MCF 10A (cell line): Measurements from ENCODE around the gene ZNF428. TPM values are rescaled to one million over a fixed set of nuclear protein-coding genes. Genes with fewer than 3 reads are reported as not detected.
A peak's percentile ranks its signal among the peaks of the same experiment; 100 is the strongest.
"Not testable (repeated sequence)": the region's sequence is repeated elsewhere in the genome, so short reads cannot be mapped to it uniquely, and the experiment has no call there.

Experiments used
- BruUV-seq: library from RNA; stranded (reverse); fragments of 400-500 nt; replicated peaks from 2 replicates; lab custom pipeline; 2021; lab: Mats Ljungman, UMichigan
- CTCF ChIA-PET: fragments of 300-600 bp; sonication (Branson Sonifier 250); formaldehyde crosslinking; extraction: SDS; loops from one replicate; lab custom pipeline; 2021; ENCODE audit warnings: antibody characterized with exemption, inconsistent platforms; lab: Yijun Ruan, JAX
- POLR2A ChIA-PET: fragments of 300-600, 350-650 bp; sonication (Branson Sonifier 250); formaldehyde crosslinking; extraction: SDS; loops from one replicate; lab custom pipeline; 2020; ENCODE audit warnings: antibody characterized with exemption, inconsistent platforms; lab: Yijun Ruan, JAX
- DNase-seq: peaks from one replicate; pipeline ENCODE4 v3.0.0-alpha.2; 2018; ENCODE audit not compliant: unreplicated experiment
- H3K27ac Mint-ChIP-seq: one replicate; pipeline ENCODE4 v1.8.0; 2022; ENCODE audit warnings: mild to moderate bottlenecking, low read depth, mixed read lengths; ENCODE audit not compliant: unreplicated experiment
- H3K27me3 Mint-ChIP-seq: one replicate; pipeline ENCODE4 v1.8.0; 2022; ENCODE audit warnings: mixed read lengths; ENCODE audit not compliant: insufficient read depth, unreplicated experiment
- H3K36me3 Mint-ChIP-seq: one replicate; pipeline ENCODE4 v1.8.0; 2022; ENCODE audit warnings: mild to moderate bottlenecking, moderate library complexity, mixed read lengths; ENCODE audit not compliant: insufficient read depth, unreplicated experiment
- H3K4me1 Mint-ChIP-seq: one replicate; pipeline ENCODE4 v1.8.0; 2022; ENCODE audit warnings: mixed read lengths; ENCODE audit not compliant: insufficient read depth, unreplicated experiment
- H3K4me3 Mint-ChIP-seq: one replicate; pipeline ENCODE4 v1.8.0; 2022; ENCODE audit warnings: mild to moderate bottlenecking, moderate library complexity, mixed read lengths; ENCODE audit not compliant: unreplicated experiment
- H3K9me3 Mint-ChIP-seq: one replicate; pipeline ENCODE4 v1.8.0; 2022; ENCODE audit warnings: mixed read lengths; ENCODE audit not compliant: unreplicated experiment
- CTCF ChIP-seq: fragments of 200-600 bp; IDR thresholded peaks from one replicate; pipeline ENCODE4 v1.8.0; 2022; ENCODE audit warnings: antibody characterized with exemption, mild to moderate bottlenecking; ENCODE audit not compliant: unreplicated experiment
- intact Hi-C: fragments of 100-400 bp; cut with micrococcal nuclease; formaldehyde crosslinking; loops from 2 replicates; pipeline ENCODE4 v1.14.1; 2022
- total RNA-seq: library from RNA; stranded (reverse); gene quantifications from 2 replicates; pipeline ENCODE4 v1.2.3, GENCODE V29; 2022

Gene ZNF428
- total RNA-seq, 1 experiment from 2014 or later, result 23.3 TPM

- ChIA-PET POLR2A (interaction anchor here (0.6 to 5.1 kb wide), 5 partner anchors 10 to 74 kb away, joined by 3 to 45 read pairs (median 3); partner anchors contain the start of genes IRGQ, ZNF575 and ZNF576), CTCF (interaction anchor here (0.5 to 0.7 kb wide), 3 partner anchors 13 to 998 kb away, joined by 3 read pairs; no protein-coding TSS in a partner anchor)
- H3K27ac Mint-ChIP-seq, result peak overlapping the region; percentile 80
- H3K9me3 Mint-ChIP-seq, result no peaks in the 10 kb centered on the region
- no peaks in the 10 kb centered on the region for H3K27me3 Mint-ChIP-seq
- TF ChIP-seq CTCF, result no peak
- TSS peak; percentile 39 for BruUV-seq
- H3K4me1 Mint-ChIP-seq, result peaks cover 9% of the 10 kb centered on the region
- no peak for DNase-seq
- H3K36me3 Mint-ChIP-seq, result peaks cover 7% of the 10 kb centered on the region
- intact Hi-C loops, result no loop called here
- H3K4me3 Mint-ChIP-seq, result no peak overlapping the region
Observed at GRCh38 chr19:43607238-43608205, 11.9 kb downstream of the ZNF428 start.

GRCh38 chr19:43606569-43607229 lies 12.7 kb downstream of the ZNF428 start:
- peaks cover 13% of the 10 kb centered on the region for H3K36me3 Mint-ChIP-seq
- H3K27ac Mint-ChIP-seq, result peak overlapping the region; percentile 80
- no peaks in the 10 kb centered on the region for H3K27me3 Mint-ChIP-seq
- H3K4me3 Mint-ChIP-seq, result no peak overlapping the region
- DNase-seq, result no peak
- POLR2A ChIA-PET, result interaction anchor here (0.6 to 5.1 kb wide), 6 partner anchors 10 to 74 kb away, joined by 3 to 45 read pairs (median 3); partner anchors contain the start of genes IRGQ, ZNF575 and ZNF576
- no TSS peak for BruUV-seq
- no peaks in the 10 kb centered on the region for H3K9me3 Mint-ChIP-seq
- H3K4me1 Mint-ChIP-seq, result peaks cover 9% of the 10 kb centered on the region
- intact Hi-C loops, result no loop called here
- CTCF ChIA-PET, result interaction anchor here (0.5 to 0.8 kb wide), 2 partner anchors 9 to 160 kb away, joined by 3 read pairs; no protein-coding TSS in a partner anchor
- no peak for TF ChIP-seq CTCF

GRCh38 chr19:43605875-43606568 lies 13.4 kb downstream of the ZNF428 start:
- no peak for DNase-seq
- intact Hi-C loops, result no loop called here
- Mint-ChIP-seq H3K9me3 (no peaks in the 10 kb centered on the region), H3K4me1 (peaks cover 9% of the 10 kb centered on the region), H3K27me3 (no peaks in the 10 kb centered on the region), H3K36me3 (peaks cover 13% of the 10 kb centered on the region), H3K27ac (peak overlapping the region; percentile 80), H3K4me3 (no peak overlapping the region)
- no peak for TF ChIP-seq CTCF
- POLR2A ChIA-PET, result interaction anchor here (0.6 to 5.1 kb wide), 4 partner anchors 10 to 62 kb away, joined by 3 to 45 read pairs (median 3); partner anchors contain the start of genes IRGQ and ZNF576
- BruUV-seq, result no TSS peak
- CTCF ChIA-PET, result interaction anchor here (0.5 to 1.5 kb wide), 3 partner anchors 8 to 157 kb away, joined by 3 read pairs; no protein-coding TSS in a partner anchor

GRCh38 chr19:43600326-43600725 lies 19.1 kb downstream of the ZNF428 start:
- H3K36me3 Mint-ChIP-seq, result peaks cover 28% of the 10 kb centered on the region
- H3K4me3 Mint-ChIP-seq, H3K27ac Mint-ChIP-seq, intact Hi-C loops, BruUV-seq, POLR2A ChIA-PET, H3K27me3 Mint-ChIP-seq, H3K9me3 Mint-ChIP-seq, DNase-seq: not testable (repeated sequence)
- CTCF ChIA-PET, result interaction anchor here (1.2 to 1.6 kb wide), 3 partner anchors 27 to 69 kb away, joined by 5 to 6 read pairs (median 5); no protein-coding TSS in a partner anchor
- peaks cover 13% of the 10 kb centered on the region for H3K4me1 Mint-ChIP-seq
